GM18498 (cell line): ENCODE measurements around the gene OR5H14.
"Not testable (repeated sequence)": the region's sequence is repeated elsewhere in the genome, so short reads cannot be mapped to it uniquely, and the experiment has no call there.

Experiments
- ATAC-seq: cut with Tn5 transposase; IDR thresholded peaks from one replicate; pipeline ENCODE4 v1.9.1; 2021; ENCODE audit warnings: mild to moderate bottlenecking, moderate library complexity; ENCODE audit not compliant: unreplicated experiment

The OR5H14 gene

DNA sequence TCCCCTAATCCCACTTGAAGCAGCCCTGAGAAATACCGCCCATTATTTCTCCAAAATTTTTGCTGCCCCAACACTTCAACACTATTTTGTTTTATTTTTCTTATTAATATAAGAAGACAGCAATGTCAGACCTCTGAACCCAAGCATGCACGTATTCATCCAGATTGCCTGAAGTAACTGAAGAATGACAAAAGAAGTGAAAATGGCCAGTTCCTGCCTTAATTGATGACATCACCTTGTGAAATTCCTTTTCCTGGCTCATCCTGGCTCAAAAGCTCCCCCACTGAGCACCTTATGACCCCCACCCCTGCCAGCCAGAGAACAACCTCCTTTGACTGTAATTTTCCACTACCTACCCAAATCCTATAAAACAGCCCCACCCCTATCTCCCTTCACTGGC is 49.0 kb downstream of the OR5H14 start:
- ATAC-seq: not testable (repeated sequence)

DNA sequence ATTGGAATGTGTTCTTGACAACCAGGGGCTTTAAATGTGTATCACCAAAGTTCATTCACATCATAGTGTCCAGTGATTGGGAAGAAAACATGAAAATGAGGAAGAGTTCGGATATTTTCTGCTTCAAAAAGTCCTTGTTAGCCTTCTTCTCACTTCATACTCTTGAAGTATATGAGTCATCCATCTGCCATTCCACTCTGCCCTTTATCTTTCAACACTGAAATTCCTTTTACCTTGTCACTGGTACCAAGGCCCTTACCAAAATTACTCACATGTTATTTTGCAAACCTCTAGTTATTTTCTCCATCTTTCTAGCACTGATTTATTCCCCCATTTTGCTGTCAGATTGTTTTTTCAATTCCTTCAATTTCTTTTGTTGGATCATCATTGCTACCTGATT is 51.7 kb downstream of the OR5H14 start:
- no peak for ATAC-seq
